Measurements from ENCODE around the gene COMMD9. TPM values are rescaled to one million over a fixed set of nuclear protein-coding genes. Genes with fewer than 3 reads are reported as not detected.

The COMMD9 gene
- polyA plus RNA-seq, 10 donors = 51.8 to 62.2 (median 56.9) TPM

DNA sequence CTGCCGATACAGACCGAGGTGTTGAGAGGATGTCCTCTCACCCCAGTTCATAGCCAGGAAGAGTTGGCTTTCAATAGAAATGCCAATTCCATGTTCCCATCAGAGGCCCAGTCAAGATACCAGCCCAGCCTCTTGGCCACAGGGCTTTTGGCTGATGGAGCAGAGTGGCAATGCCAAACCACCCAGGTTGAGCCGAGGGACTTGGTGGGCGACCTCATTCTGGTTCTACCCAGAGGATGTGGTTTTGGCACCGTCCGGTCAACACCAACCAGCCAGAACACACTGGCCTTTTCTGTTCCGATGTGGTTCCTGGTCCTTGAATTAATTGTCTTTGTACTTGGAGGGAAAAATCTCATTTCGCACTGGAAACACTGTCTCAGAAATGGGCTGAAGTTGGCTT, 60.5 kb downstream of the COMMD9 start:
- no peak for DNase-seq

DNA sequence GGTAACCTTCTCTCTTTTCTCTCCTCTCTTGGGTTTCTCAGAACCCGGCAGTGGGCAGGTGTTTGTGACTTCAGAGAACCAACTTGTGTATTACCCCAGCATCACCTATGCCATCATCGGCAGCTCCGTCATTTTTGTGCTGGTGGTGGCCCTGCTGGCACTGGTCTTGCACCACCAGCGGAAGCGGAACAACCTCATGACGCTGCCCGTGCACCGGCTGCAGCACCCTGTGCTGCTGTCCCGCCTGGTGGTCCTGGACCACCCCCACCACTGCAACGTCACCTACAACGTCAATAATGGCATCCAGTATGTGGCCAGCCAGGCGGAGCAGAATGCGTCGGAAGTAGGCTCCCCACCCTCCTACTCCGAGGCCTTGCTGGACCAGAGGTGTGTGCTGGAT, 62.2 kb downstream of the COMMD9 start:
- no peak for DNase-seq

DNA sequence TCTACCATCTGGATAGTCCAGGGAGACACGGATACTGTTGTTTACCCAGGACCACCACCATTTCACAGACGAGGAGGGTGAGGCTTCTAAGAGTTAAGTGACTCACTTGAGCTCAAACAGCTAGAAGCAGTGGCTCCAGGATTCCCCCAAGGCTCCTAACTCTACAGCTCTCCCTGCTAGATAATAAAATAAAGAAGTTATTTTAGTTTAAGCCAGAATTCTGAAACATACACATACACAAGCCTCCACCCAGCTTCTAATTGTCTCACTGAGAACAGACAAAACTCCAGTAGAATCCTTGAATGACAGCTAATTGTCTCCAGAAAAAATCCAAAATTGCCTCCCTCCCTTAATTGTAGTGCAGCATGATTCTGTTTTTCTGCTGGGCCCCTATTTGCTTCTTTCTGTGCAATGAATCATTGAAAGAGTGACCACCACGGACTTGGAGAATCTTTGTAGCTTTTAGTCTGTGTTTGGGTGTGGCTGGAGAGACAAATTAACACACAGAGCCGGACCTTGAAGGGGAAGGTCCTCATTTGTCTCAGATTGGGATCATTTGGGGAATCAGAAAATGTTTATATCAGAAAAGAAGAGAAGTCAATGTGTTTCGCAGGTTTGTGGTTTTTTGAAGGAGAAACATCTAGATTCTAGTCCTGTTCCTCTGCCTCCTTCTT, 64.9 kb downstream of the COMMD9 start:
- no peak for DNase-seq

DNA sequence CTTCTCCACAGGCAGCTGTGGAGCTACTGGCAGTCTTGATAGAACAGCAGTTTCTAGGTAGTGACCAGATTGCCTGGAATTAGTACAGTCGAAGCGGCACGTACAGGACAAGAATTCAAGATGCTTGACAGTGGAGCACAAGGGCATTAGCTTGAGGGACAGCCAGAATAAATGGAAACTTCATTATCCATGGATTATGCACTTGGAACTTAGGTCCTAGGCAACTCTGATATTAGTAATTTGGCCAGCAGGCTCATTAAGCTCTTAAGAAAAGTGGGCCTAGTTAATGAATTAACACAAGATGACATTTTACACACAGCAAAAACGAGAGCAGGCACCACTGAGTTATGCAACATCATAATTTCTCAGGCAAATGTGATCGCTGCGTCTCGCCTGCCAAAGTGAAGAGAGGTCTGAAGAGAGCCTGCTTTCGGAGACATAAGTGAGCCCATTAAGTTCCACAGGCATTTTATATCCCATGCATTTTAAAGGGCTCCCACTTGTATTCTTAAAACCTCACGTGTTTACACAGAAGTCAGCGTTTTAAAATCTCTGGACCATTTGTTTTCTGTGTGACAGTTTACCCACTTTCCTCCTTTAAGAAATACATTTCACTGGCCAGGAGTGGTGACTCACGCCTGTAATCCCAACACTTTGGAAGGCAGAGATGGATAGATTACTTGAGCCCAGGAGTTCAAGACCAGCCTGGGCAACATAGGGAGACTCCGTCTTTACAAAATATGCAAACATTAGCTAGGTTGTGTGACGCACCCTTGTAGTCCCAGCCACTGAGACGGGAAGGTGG, 66.2 kb downstream of the COMMD9 start:
- DNase-seq = peak in 1 of 3 donors; percentile 22

Other genes with a start within 250 kb of the COMMD9 start
- gene PRR5L, start 6.9 kb upstream of the COMMD9 start, polyA plus RNA-seq (ENCODE audit: insufficient read length in 10 of 10) = 10 to 100 TPM in 1 of 10 donors, 1 to 10 TPM in 9; 6.1 to 11.3 (median 7.4) TPM
- gene TRAF6, start 220.8 kb upstream of the COMMD9 start, polyA plus RNA-seq (ENCODE audit: insufficient read length in 10 of 10) = 10 to 100 TPM; 14.2 to 23.1 (median 17.6) TPM

Data from muscle of back (tissue), 11 donors.